GM18505 (cell line): ENCODE data around the gene EFCAB13.

Experiments
- ATAC-seq: cut with Tn5 transposase; IDR thresholded peaks from one replicate; pipeline ENCODE4 v1.9.1; 2021; ENCODE audit not compliant: unreplicated experiment
- POLR2A ChIP-seq: IDR thresholded peaks from 4 replicates; pipeline ENCODE4 v1.6.1; 2011; ENCODE audit warnings: borderline replicate concordance; ENCODE audit not compliant: insufficient read depth, insufficient read length; ENCODE audit errors: extremely low read depth

Gene EFCAB13, protein sequence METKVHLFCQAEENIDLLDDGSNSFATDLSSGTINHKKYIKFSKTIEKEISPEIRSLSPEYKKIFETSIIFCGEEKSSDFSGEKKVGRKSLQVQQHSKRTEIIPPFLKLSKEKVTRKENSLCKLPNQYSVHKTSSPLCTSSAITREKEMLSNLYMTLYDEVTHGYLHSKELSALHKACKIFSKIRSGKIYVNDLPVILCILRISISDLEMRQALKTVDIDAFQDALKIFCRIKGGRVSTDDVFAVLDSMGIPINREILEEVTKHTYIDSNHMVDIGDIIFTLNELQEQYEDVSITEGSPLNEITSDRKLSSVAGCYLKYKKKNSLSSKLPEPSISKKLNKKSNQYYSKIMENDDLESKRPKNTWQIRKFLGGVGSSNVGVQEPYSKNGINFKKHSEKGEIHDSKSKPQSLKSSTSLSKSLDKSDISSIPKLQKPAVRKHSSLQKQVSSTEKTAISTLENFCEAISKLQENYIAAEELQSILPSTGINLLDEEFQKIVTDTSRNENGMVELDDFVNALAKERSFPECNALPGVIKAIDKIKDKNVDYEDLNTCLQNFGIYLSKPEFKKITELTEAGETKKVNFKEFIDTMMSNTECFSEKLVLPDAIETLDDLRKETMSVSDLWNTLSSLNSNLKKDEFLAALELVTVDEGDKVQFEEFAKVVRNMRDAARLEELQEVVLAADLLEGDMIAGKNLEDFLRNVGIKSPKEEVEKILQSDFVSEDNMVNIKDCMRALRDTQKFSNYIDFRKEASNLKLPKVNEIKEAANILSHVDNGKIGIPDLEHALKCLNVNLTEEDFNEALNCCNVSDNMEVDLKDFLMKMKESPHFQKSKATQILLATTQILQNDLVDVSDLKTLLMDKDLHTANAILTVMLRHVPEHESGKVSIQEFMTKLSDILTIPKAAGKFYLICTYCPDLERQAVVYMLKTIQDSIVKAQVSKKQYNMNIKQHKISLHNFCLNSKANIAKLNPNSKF

GRCh38 chr17:47323382-47324223, at the start of gene EFCAB13:
EFCAB13 (plus strand) TSS chr17:47323955; CDS start chr17:47328354, 4,399 bp downstream.
- ATAC-seq: peak; percentile 87
- peak; percentile 96 for TF ChIP-seq POLR2A

DNA sequence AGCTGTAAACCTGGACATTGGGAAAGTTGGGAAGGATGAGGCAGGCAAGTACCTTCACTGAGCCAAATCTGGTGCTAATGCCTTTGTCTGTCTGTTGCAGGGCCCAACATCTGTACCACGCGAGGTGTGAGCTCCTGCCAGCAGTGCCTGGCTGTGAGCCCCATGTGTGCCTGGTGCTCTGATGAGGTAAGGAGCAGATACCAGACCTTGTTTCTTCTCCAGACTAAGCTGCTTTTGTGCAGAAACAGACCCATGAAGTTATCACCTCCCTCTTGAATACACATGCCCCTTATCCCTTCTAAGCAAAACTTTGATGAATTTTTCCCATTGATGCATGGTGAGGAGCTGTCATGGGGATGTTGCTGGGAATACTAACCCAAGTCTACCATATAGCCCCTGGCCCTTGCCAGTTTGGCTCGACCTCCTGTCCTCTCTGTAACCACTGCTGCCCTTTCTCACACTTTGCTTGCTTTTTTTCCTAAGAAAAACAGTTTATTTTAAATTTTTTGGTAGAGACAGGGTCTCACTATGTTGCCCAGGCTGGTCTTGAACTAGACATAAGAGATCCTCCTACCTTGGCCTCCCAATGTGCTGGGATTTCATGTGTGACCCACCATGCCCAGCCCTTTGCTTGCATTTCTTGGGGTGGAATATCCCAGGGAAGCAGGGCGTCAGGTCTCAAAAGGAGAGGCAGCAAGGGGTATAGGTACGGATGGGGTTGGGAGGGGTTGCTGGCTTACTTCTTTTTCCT, 49.3 kb upstream of the EFCAB13 start:
- ATAC-seq: no peak
- TF ChIP-seq POLR2A: no peak

- ATAC-seq: no peak
These were observed 48.3 kb upstream of the EFCAB13 start for GRCh38 chr17:47275245-47275984.

DNA sequence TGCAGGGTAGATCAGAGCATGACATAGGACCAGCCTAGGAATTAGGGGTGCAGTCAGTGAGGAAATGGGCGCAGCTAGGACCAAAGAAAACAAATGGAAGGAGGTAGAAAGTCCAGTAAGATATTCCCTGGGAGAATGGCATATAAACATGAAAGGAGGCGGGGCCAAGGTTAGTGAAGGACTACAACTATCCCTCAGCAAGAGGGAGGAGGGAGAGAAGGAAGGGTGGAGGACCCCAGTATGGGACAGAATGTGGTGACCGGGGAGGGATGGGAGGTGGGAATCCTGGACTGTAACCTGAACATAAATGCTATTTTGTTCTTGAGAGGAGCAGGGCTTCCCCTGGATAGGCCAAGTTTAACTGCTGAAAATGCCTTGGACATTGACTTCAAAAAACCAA, 47.3 kb upstream of the EFCAB13 start:
- TF ChIP-seq POLR2A: no peak
- ATAC-seq: no peak

More at GRCh38 chr17:47275245-47275984, 48.3 kb upstream of the EFCAB13 start:
- no peak for TF ChIP-seq POLR2A

- ATAC-seq: no peak
- TF ChIP-seq POLR2A: no peak
These were observed 46.9 kb upstream of the EFCAB13 start for GRCh38 chr17:47276868-47277267.

DNA sequence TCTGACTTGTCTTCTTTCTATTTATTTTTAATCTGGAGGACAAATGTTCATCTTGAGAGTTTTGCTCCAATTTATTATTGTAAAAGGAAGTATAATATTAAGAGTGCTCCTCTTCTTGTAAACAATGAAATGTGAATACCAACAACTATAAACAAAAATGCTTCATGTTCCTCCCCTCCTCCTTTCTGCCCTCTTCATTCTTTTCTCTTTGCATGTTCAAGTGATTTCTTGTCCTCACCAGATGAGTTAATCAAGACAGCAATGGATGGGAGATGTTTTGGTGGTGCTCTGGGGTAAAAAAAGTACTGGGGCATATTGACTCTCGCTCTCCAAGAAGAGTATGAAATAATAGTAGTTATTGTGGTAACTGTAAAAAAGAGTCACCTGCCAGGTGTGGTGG, 45.8 kb upstream of the EFCAB13 start:
- no peak for ATAC-seq
- TF ChIP-seq POLR2A: no peak

DNA sequence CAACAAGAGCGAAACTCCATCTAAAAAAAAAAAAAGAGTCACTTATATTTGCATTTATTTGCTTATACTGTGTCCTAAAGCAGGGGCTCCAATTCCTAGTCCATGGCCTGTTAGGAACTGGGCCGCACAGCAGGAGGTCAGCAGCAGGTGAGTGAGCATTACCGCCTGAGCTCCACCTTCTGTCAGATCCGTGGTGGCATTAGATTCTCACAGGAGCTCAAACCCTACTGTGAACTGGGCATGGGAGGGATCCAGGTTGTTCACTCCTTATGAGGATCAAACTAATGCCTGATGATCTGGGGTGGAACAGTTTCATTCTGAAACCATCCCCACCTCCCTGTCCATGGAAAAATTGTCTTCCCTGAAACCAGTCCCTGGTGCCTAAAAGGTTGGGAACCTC, 45.2 kb upstream of the EFCAB13 start:
- no peak for ATAC-seq
- TF ChIP-seq POLR2A: no peak

GRCh38 chr17:47279062-47279801, 44.5 kb upstream of the EFCAB13 start:
- ATAC-seq: peak; percentile 72
- TF ChIP-seq POLR2A: peak; percentile 30

GRCh38 chr17:47280072-47280811, 43.5 kb upstream of the EFCAB13 start:
- no peak for TF ChIP-seq POLR2A
- ATAC-seq: no peak

DNA sequence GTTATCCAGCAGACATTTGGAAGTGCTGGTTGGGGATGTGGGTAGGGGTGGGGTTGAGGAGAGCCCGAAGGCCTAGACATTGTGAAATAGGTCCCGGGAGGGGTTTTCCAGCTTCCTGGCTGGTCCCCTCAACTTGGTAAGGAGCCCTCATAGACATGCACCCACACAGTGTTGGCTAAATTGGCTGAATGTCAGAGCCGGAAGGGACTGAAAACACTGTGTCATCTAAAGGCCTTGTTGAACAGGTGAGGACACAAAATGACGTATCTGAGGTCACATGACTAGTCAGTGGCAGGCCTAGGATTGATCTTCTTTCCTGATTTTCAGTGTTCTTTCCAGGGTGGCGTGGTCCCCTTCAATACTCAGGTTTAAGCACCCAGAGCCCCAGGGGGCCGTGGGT, 42.5 kb upstream of the EFCAB13 start:
- no peak for ATAC-seq
- no peak for TF ChIP-seq POLR2A
